NCI-H2227 treated with DMSO at 0.1 percent for 48 hours (cell line): Measurements from ENCODE around the gene SMARCC1.
"Not testable (repeated sequence)": the region's sequence is repeated elsewhere in the genome, so short reads cannot be mapped to it uniquely, and the experiment has no call there.

Source experiments
- DNase-seq: peaks from one replicate; lab custom pipeline; 2025; lab: John Stamatoyannopoulos, UW

SMARCC1 gene

GRCh38 chr3:47781685-47782445 is at the start of gene SMARCC1:
Gene SMARCC1 (minus strand): TSS chr3:47781893. CDS start chr3:47781797, 96 bp downstream.
- peak; percentile 86 for DNase-seq

GRCh38 chr3:47829482-47829881 is 47.8 kb upstream of the SMARCC1 start:
- DNase-seq, result not testable (repeated sequence)

GRCh38 chr3:47825590-47825989 is 43.9 kb upstream of the SMARCC1 start:
- DNase-seq, result no peak

GRCh38 chr3:47824541-47825473 is 43.1 kb upstream of the SMARCC1 start:
- peak; percentile 58 for DNase-seq

GRCh38 chr3:47817609-47818008 is 35.9 kb upstream of the SMARCC1 start:
- no peak for DNase-seq

- peak; percentile 8 for DNase-seq
Measured at GRCh38 chr3:47813551-47814177, 32.0 kb upstream of the SMARCC1 start.

GRCh38 chr3:47804577-47804976 is 22.9 kb upstream of the SMARCC1 start:
- DNase-seq, result no peak

- peak; percentile 20 for DNase-seq
Measured at GRCh38 chr3:47803480-47804025, 21.9 kb upstream of the SMARCC1 start.

- DNase-seq, result peak; percentile 70
Measured at GRCh38 chr3:47802734-47803479, 21.2 kb upstream of the SMARCC1 start, which contains the start of gene DHX30. Gene DHX30 (plus strand): TSS chr3:47803138. CDS start chr3:47810684, 7,546 bp downstream.

- no peak for DNase-seq
Measured at GRCh38 chr3:47799733-47800132, 18.0 kb upstream of the SMARCC1 start.

GRCh38 chr3:47794544-47794943 is 12.9 kb upstream of the SMARCC1 start:
- no peak for DNase-seq

GRCh38 chr3:47792699-47793098 is 11.0 kb upstream of the SMARCC1 start:
- no peak for DNase-seq

GRCh38 chr3:47791193-47791855 is 9.6 kb upstream of the SMARCC1 start:
- DNase-seq, result no peak

- no peak for DNase-seq
Measured at GRCh38 chr3:47783673-47784072, 2.0 kb upstream of the SMARCC1 start.

GRCh38 chr3:47782446-47783308 is 984 bp upstream of the SMARCC1 start:
- DNase-seq, result peak; percentile 1

GRCh38 chr3:47780741-47781684 is 680 bp downstream of the SMARCC1 start:
- DNase-seq, result peak; percentile 15

GRCh38 chr3:47778746-47779145 is 2.9 kb downstream of the SMARCC1 start:
- no peak for DNase-seq

- no peak for DNase-seq
Measured at GRCh38 chr3:47772788-47773187, 8.9 kb downstream of the SMARCC1 start.

GRCh38 chr3:47772047-47772446 is 9.6 kb downstream of the SMARCC1 start:
- DNase-seq, result no peak
